B cell (primary cell): ENCODE measurements around the gene HEPN1. TPM values are rescaled to one million over a fixed set of nuclear protein-coding genes. Genes with fewer than 3 reads are reported as not detected.

Experiments
- ATAC-seq: fragments of 200-7000 bp; cut with Tn5 transposase; one replicate; pipeline ENCODE4 v1.10.0; 2021; ENCODE audit warnings: low read depth, mild to moderate bottlenecking, moderate number of reproducible peaks, moderate library complexity
- CTCF ChIA-PET: fragments of 350-600 bp; sonication (Branson Sonifier 250); formaldehyde crosslinking; loops from one replicate; lab custom pipeline; 2021; ENCODE audit warnings: antibody characterized with exemption, inconsistent platforms; lab: Charles Lee
- POLR2A ChIA-PET: fragments of 350-600 bp; sonication (Branson Sonifier 250); formaldehyde crosslinking; loops from one replicate; lab custom pipeline; 2021; ENCODE audit warnings: antibody characterized with exemption; lab: Charles Lee
- DNase-seq: peaks from one replicate; pipeline ENCODE4 v3.0.0; 2013
- H2AFZ ChIP-seq: 2 replicates; pipeline ENCODE4 v1.6.1; 2012; ENCODE audit warnings: mild to moderate bottlenecking, low read depth, low read length; ENCODE audit not compliant: insufficient read depth, poor library complexity, severe bottlenecking
- H3K27ac ChIP-seq, 2 donors: 1 replicate in 1 of 2; 2 replicates in 1 of 2; pipeline ENCODE4 v1.5.1; 2012 to 2013; ENCODE audit warnings: low read length in 2 of 2, mild to moderate bottlenecking in 2 of 2, moderate library complexity in 1 of 2
- H3K27me3 ChIP-seq, 4 experiments: fragments of 200-600 bp in 1 of 4; sonication (generic) in 1 of 4; replicated peaks in 1 of 4; 1 replicate in 2 of 4; 2 replicates in 2 of 4; pipeline versions ENCODE4 v1.6.1 to v1.7.0; 2013 to 2016; ENCODE audit warnings: low read length in 3 of 4, mild to moderate bottlenecking in 2 of 4, mixed read lengths in 1 of 4, moderate library complexity in 1 of 4; ENCODE audit not compliant: insufficient read depth in 4 of 4, control insufficient read depth in 3 of 4; ENCODE audit errors: control extremely low read depth in 1 of 4
- H3K36me3 ChIP-seq, 2 experiments: replicated peaks in 1 of 2; 1 replicate in 1 of 2; 2 replicates in 1 of 2; pipeline versions ENCODE4 v1.6.1 to v1.7.1; 2013; ENCODE audit warnings: low read length in 1 of 2; ENCODE audit not compliant: insufficient read depth in 2 of 2, control insufficient read depth in 1 of 2; ENCODE audit errors: control extremely low read depth in 1 of 2, extremely low read depth in 1 of 2
- H3K4me1 ChIP-seq, 2 donors: fragments of 200-600 bp in 1 of 2; sonication (generic) in 1 of 2; 1 replicate in 1 of 2; 2 replicates in 1 of 2; pipeline versions ENCODE4 v1.5.1 to v1.6.1; 2013 to 2017; ENCODE audit warnings: low read length in 2 of 2; ENCODE audit not compliant: control insufficient read depth in 2 of 2, insufficient read depth in 2 of 2
- H3K4me2 ChIP-seq: replicated peaks from 2 replicates; pipeline ENCODE3; 2012; ENCODE audit warnings: mild to moderate bottlenecking, low read depth, low read length; ENCODE audit not compliant: poor library complexity, severe bottlenecking
- H3K4me3 ChIP-seq, 5 experiments: fragments of 200-600 bp in 1 of 5; sonication (generic) in 1 of 5; 1 replicate in 3 of 5; 2 replicates in 2 of 5; pipeline versions ENCODE4 v1.5.1 to v1.7.0; 2011 to 2016; ENCODE audit warnings: low read length in 4 of 5, mild to moderate bottlenecking in 4 of 5, low read depth in 2 of 5, control low read depth in 1 of 5, moderate library complexity in 1 of 5; ENCODE audit not compliant: insufficient read depth in 1 of 5; ENCODE audit errors: control extremely low read depth in 1 of 5, extremely low read depth in 1 of 5
- H3K79me2 ChIP-seq: fragments of 200-600 bp; sonication (generic); one replicate; pipeline ENCODE4 v1.6.0; 2016; ENCODE audit warnings: low read length; ENCODE audit not compliant: control insufficient read depth, insufficient read depth
- H3K9ac ChIP-seq: fragments of 200-600 bp; sonication (generic); 2 replicates; pipeline ENCODE4 v1.6.1; 2017; ENCODE audit warnings: mild to moderate bottlenecking, low read length, moderate library complexity
- H3K9me3 ChIP-seq, 3 donors: one replicate each; pipeline versions ENCODE4 v1.6.1 to v1.7.1; 2013; ENCODE audit warnings: low read length in 2 of 3; ENCODE audit not compliant: control insufficient read depth in 2 of 3, insufficient read depth in 1 of 3; ENCODE audit errors: control extremely low read depth in 1 of 3
- H4K20me1 ChIP-seq: 2 replicates; pipeline ENCODE4 v1.6.0; 2012; ENCODE audit warnings: mild to moderate bottlenecking, low read length; ENCODE audit not compliant: insufficient read depth, control insufficient read depth, poor library complexity, severe bottlenecking
- H3K27ac Mint-ChIP-seq: one replicate; pipeline ENCODE4 v1.8.0; 2021; ENCODE audit warnings: mixed read lengths
- H3K27me3 Mint-ChIP-seq: one replicate; pipeline ENCODE4 v1.8.0; 2021; ENCODE audit warnings: mixed read lengths
- H3K4me1 Mint-ChIP-seq: one replicate; pipeline ENCODE4 v1.8.0; 2021; ENCODE audit warnings: mixed read lengths
- H3K4me3 Mint-ChIP-seq: one replicate; pipeline ENCODE4 v1.8.0; 2021; ENCODE audit warnings: mixed read lengths
- H3K9me3 Mint-ChIP-seq: one replicate; pipeline ENCODE4 v1.8.0; 2022; ENCODE audit warnings: mixed read lengths; ENCODE audit not compliant: insufficient read depth
- EZH2 ChIP-seq: IDR thresholded peaks from 2 replicates; pipeline ENCODE4 v1.6.1; 2012; ENCODE audit warnings: borderline replicate concordance, low read depth, mild to moderate bottlenecking, moderate library complexity, low read length; ENCODE audit not compliant: insufficient read depth, poor library complexity, severe bottlenecking
- WGBS: methylation state at CpG from one replicate; pipeline ENCODE4 v1.1.5; 2013; ENCODE audit warnings: missing lambda C conversion rate; ENCODE audit not compliant: insufficient coverage; 5-methylcytosine and 5-hydroxymethylcytosine counted together
- intact Hi-C: fragments of 100-400 bp; cut with micrococcal nuclease; formaldehyde crosslinking; loops from one replicate; pipeline ENCODE4 v1.10.0; 2022
- polyA plus RNA-seq: library from polyadenylated mRNA; depleted of rRNA; stranded (reverse); fragments of >200 nt; gene quantifications from 2 replicates; pipeline ENCODE4 v1.2.3, GENCODE V29; 2012
- total RNA-seq, 2 donors: library from RNA; stranded (reverse); fragments of 120-200 nt in 1 of 2; gene quantifications; 1 replicate in 1 of 2; 2 replicates in 1 of 2; pipeline versions ENCODE4 v1.2.3 to v1.2.4, GENCODE V29; 2013 to 2022
- TF ChIP-seq, protein P1 (sequence below): fragments of 200-600 bp; IDR thresholded peaks from one replicate; pipeline ENCODE4 v1.8.0; 2022; ENCODE audit warnings: antibody characterized with exemption, mild to moderate bottlenecking

HEPN1 gene
- total and polyA plus RNA-seq, 2 donors (not counting 1 experiment from before 2014, with no cell fraction given): not detected

DNA sequence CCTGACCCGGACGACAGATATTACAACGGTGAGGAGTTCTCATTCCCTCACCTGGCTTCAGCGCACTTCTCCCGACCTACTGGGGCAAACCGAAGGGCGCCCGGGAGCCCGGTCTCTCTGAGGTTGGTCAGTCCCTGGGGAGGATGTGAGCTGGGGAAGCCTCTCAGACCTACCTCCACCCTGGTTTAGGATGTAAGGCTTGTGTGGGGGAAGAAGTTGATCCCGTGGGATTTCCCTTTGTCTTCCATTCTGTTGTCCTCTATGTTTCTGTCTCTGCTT, 41.5 kb upstream of the HEPN1 start:
- Mint-ChIP-seq H3K9me3 (no peaks in the 10 kb centered on the region), H3K27me3 (peaks cover 66% of the 10 kb centered on the region), H3K27ac (no peak overlapping the region), H3K4me3 (peak overlapping the region; percentile 90), H3K4me1 (peaks cover 24% of the 10 kb centered on the region)
- intact Hi-C loops: loop anchor here (5.0 kb wide), 2 partner anchors 40 to 75 kb away; partner anchors contain the start of gene CCDC15
- Histone ChIP-seq H3K9me3 (peaks cover 0 to 25% (median 0%) of the 10 kb centered on the region in 3 donors), H3K4me1 (peaks cover 19 to 22% of the 10 kb centered on the region in 2 donors), H4K20me1 (no peaks in the 10 kb centered on the region), H2AFZ (peak overlapping the region; percentile 90), H3K36me3 (no peaks in the 10 kb centered on the region), H3K4me3 (no peak overlapping the region), H3K9ac (peak overlapping the region; percentile 80), H3K4me2 (peak overlapping the region; percentile 98), H3K79me2 (no peaks in the 10 kb centered on the region), H3K27me3 (peaks cover 0 to 65% (median 18%) of the 10 kb centered on the region in 4 experiments), H3K27ac (no peak overlapping the region)
- no peak for ATAC-seq
- CTCF ChIA-PET: no interaction called here
- POLR2A ChIA-PET: no interaction called here
- no peak for TF ChIP-seq EZH2
- TF ChIP-seq, protein P1, sequence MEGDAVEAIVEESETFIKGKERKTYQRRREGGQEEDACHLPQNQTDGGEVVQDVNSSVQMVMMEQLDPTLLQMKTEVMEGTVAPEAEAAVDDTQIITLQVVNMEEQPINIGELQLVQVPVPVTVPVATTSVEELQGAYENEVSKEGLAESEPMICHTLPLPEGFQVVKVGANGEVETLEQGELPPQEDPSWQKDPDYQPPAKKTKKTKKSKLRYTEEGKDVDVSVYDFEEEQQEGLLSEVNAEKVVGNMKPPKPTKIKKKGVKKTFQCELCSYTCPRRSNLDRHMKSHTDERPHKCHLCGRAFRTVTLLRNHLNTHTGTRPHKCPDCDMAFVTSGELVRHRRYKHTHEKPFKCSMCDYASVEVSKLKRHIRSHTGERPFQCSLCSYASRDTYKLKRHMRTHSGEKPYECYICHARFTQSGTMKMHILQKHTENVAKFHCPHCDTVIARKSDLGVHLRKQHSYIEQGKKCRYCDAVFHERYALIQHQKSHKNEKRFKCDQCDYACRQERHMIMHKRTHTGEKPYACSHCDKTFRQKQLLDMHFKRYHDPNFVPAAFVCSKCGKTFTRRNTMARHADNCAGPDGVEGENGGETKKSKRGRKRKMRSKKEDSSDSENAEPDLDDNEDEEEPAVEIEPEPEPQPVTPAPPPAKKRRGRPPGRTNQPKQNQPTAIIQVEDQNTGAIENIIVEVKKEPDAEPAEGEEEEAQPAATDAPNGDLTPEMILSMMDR: no peak
- DNase-seq: peak; percentile 17
- WGBS: 60% methylated on average over 5 of the region's 10 CpGs

DNA sequence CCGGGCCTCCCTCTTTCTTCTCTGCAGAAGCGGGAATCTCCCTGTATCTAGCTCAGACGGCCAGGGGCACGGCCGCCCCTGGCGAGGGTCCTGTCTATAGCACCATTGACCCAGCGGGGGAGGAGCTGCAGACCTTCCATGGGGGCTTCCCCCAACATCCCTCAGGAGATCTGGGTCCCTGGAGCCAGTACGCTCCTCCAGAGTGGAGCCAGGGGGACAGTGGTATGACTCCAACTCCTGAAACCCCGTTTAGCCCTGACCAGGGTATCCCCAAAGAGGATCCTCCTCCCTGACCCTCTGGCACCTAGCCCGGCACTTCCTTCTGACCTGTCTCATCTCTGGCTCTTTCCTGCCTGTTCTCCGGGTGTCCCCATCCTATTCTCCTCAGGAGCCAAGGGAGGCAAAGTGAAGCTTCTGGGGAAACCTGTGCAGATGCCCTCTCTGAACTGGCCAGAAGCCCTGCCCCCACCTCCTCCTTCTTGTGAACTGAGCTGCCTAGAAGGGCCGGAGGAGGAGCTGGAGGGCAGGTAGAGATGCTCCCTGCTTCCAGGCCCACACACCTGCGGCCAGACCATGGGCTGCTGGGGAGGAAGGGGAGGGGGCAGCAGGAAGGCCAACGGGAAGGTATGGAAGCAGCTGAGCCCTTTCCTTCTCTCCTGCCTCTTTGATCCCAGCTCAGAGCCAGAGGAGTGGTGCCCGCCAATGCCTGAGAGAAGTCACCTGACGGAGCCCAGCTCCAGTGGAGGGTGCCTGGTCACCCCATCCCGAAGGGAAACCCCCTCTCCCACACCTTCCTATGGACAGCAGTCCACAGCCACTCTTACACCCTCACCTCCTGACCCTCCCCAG, 40.9 kb upstream of the HEPN1 start:
- no peak overlapping the region for H2AFZ ChIP-seq
- H3K4me1 Mint-ChIP-seq: peaks cover 24% of the 10 kb centered on the region
- H4K20me1 ChIP-seq: no peaks in the 10 kb centered on the region
- no peak overlapping the region for H3K27ac ChIP-seq
- ChIA-PET POLR2A (no interaction called here), CTCF (no interaction called here)
- H3K9ac ChIP-seq: no peak overlapping the region
- whole genome bisulfite sequencing: 81% methylated on average over 16 of the region's 17 CpGs
- peaks cover 0 to 22% (median 0%) of the 10 kb centered on the region in 3 donors for H3K9me3 ChIP-seq
- no peak overlapping the region for H3K4me2 ChIP-seq
- no peaks in the 10 kb centered on the region for H3K9me3 Mint-ChIP-seq
- no peaks in the 10 kb centered on the region for H3K79me2 ChIP-seq
- peaks cover 19 to 22% of the 10 kb centered on the region in 2 donors for H3K4me1 ChIP-seq
- H3K27ac Mint-ChIP-seq: no peak overlapping the region
- DNase-seq: no peak
- ATAC-seq: no peak
- no peaks in the 10 kb centered on the region for H3K36me3 ChIP-seq
- intact Hi-C loops: loop anchor here (5.0 kb wide), 2 partner anchors 41 to 74 kb away; partner anchors contain the start of gene CCDC15
- no peak overlapping the region for H3K4me3 ChIP-seq
- H3K4me3 Mint-ChIP-seq: peak overlapping the region; percentile 90
- TF ChIP-seq, protein P1: no peak
- TF ChIP-seq EZH2: no peak
- peaks cover 0 to 59% (median 16%) of the 10 kb centered on the region in 4 experiments for H3K27me3 ChIP-seq
- H3K27me3 Mint-ChIP-seq: peaks cover 60% of the 10 kb centered on the region
